RWPE2 (cell line): ENCODE measurements around the gene PFDN1.

Source experiments
- ATAC-seq: fragments of 200-7000 bp; cut with Tn5 transposase; 3 replicates; pipeline ENCODE4 v1.9.1; 2021; ENCODE audit warnings: low read depth
- DNase-seq: peaks from one replicate; pipeline ENCODE4 v3.0.0-alpha.2; 2020; ENCODE audit warnings: low spot score
- H3K27ac ChIP-seq: fragments of 450-650 bp; 2 replicates; pipeline ENCODE4 v1.5.1; 2017; ENCODE audit warnings: mild to moderate bottlenecking; ENCODE audit not compliant: poor library complexity, severe bottlenecking
- H3K27me3 ChIP-seq: fragments of 250-450 bp; sonication (Bioruptor Pico); 2 replicates; pipeline ENCODE4 v1.5.1; 2021; ENCODE audit warnings: mild to moderate bottlenecking, moderate library complexity; ENCODE audit not compliant: insufficient read depth, poor library complexity, severe bottlenecking
- H3K36me3 ChIP-seq: fragments of 250-450 bp; sonication (Bioruptor Pico); 2 replicates; pipeline ENCODE4 v1.5.1; 2020; ENCODE audit warnings: low read depth, mild to moderate bottlenecking, moderate library complexity
- H3K4me1 ChIP-seq: fragments of 250-450 bp; sonication (Bioruptor Pico); 2 replicates; pipeline ENCODE4 v1.5.1; 2021; ENCODE audit warnings: mild to moderate bottlenecking, moderate library complexity; ENCODE audit not compliant: insufficient read depth, poor library complexity, severe bottlenecking
- H3K4me3 ChIP-seq: fragments of 250-450 bp; sonication (Bioruptor Pico); 2 replicates; pipeline ENCODE4 v1.5.1; 2021; ENCODE audit warnings: mild to moderate bottlenecking, moderate library complexity; ENCODE audit not compliant: severe bottlenecking
- H3K9me3 ChIP-seq: fragments of 250-450 bp; sonication (Bioruptor Pico); 2 replicates; pipeline ENCODE4 v1.5.1; 2021; ENCODE audit warnings: mild to moderate bottlenecking, moderate library complexity; ENCODE audit not compliant: severe bottlenecking
- CTCF ChIP-seq: fragments of 450-650 bp; IDR thresholded peaks from one replicate; pipeline ENCODE4 v1.5.1; 2017; ENCODE audit warnings: mild to moderate bottlenecking, moderate library complexity; ENCODE audit not compliant: poor library complexity, severe bottlenecking

The PFDN1 gene

GRCh38 chr5:140329739-140330481, 27.0 kb upstream of the PFDN1 start:
- no peak for DNase-seq
- H3K27me3 ChIP-seq, result no peaks in the 10 kb centered on the region
- ATAC-seq, result no peak
- H3K36me3 ChIP-seq, result peaks cover 23% of the 10 kb centered on the region
- no peaks in the 10 kb centered on the region for H3K9me3 ChIP-seq
- H3K27ac ChIP-seq, result no peak overlapping the region
- no peak for TF ChIP-seq CTCF
- no peak overlapping the region for H3K4me3 ChIP-seq
- H3K4me1 ChIP-seq, result peaks cover 4% of the 10 kb centered on the region

- ATAC-seq, result no peak
- TF ChIP-seq CTCF, result no peak
- peaks cover 8% of the 10 kb centered on the region for H3K36me3 ChIP-seq
- H3K27ac ChIP-seq, result no peak overlapping the region
- DNase-seq, result no peak
- peaks cover 10% of the 10 kb centered on the region for H3K4me1 ChIP-seq
- no peaks in the 10 kb centered on the region for H3K9me3 ChIP-seq
- H3K27me3 ChIP-seq, result no peaks in the 10 kb centered on the region
- H3K4me3 ChIP-seq, result no peak overlapping the region
Measured at GRCh38 chr5:140328036-140328764, 25.3 kb upstream of the PFDN1 start.

GRCh38 chr5:140327589-140327988, 24.7 kb upstream of the PFDN1 start:
- no peak for TF ChIP-seq CTCF
- Histone ChIP-seq H3K36me3 (peaks cover 2% of the 10 kb centered on the region; the same call in 1 of the 2 replicates), H3K9me3 (no peaks in the 10 kb centered on the region), H3K27me3 (no peaks in the 10 kb centered on the region), H3K27ac (no peak overlapping the region), H3K4me3 (no peak overlapping the region), H3K4me1 (peaks cover 15% of the 10 kb centered on the region)
- DNase-seq (no peak), ATAC-seq (no peak)

GRCh38 chr5:140325486-140325885, 22.6 kb upstream of the PFDN1 start:
- no peaks in the 10 kb centered on the region for H3K36me3 ChIP-seq
- TF ChIP-seq CTCF, result no peak
- ATAC-seq (no peak), DNase-seq (no peak)
- no peak overlapping the region for H3K4me3 ChIP-seq
- H3K9me3 ChIP-seq, result no peaks in the 10 kb centered on the region
- peaks cover 15% of the 10 kb centered on the region for H3K4me1 ChIP-seq
- no peak overlapping the region for H3K27ac ChIP-seq
- H3K27me3 ChIP-seq, result no peaks in the 10 kb centered on the region
